Forelimb muscle (tissue), 1 donor: Measurements from ENCODE around the gene LRRC75A. TPM values are rescaled to one million over a fixed set of nuclear protein-coding genes. Genes with fewer than 3 reads are reported as not detected.
"Not testable (repeated sequence)": the region's sequence is repeated elsewhere in the genome, so short reads cannot be mapped to it uniquely, and the experiment has no call there.

Source experiments
- DNase-seq: peaks from one replicate; pipeline ENCODE4 v3.0.0-alpha.2; 2013; ENCODE audit warnings: low read depth
- polyA plus RNA-seq: library from polyadenylated mRNA; unstranded; fragments of 120-200 nt; gene quantifications from one replicate; pipeline ENCODE4 v1.2.1, GENCODE V29; 2013; ENCODE audit not compliant: insufficient read length

The LRRC75A gene, protein sequence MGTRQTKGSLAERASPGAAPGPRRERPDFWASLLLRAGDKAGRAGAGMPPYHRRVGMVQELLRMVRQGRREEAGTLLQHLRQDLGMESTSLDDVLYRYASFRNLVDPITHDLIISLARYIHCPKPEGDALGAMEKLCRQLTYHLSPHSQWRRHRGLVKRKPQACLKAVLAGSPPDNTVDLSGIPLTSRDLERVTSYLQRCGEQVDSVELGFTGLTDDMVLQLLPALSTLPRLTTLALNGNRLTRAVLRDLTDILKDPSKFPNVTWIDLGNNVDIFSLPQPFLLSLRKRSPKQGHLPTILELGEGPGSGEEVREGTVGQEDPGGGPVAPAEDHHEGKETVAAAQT
- 6.3 TPM for polyA plus RNA-seq

DNA sequence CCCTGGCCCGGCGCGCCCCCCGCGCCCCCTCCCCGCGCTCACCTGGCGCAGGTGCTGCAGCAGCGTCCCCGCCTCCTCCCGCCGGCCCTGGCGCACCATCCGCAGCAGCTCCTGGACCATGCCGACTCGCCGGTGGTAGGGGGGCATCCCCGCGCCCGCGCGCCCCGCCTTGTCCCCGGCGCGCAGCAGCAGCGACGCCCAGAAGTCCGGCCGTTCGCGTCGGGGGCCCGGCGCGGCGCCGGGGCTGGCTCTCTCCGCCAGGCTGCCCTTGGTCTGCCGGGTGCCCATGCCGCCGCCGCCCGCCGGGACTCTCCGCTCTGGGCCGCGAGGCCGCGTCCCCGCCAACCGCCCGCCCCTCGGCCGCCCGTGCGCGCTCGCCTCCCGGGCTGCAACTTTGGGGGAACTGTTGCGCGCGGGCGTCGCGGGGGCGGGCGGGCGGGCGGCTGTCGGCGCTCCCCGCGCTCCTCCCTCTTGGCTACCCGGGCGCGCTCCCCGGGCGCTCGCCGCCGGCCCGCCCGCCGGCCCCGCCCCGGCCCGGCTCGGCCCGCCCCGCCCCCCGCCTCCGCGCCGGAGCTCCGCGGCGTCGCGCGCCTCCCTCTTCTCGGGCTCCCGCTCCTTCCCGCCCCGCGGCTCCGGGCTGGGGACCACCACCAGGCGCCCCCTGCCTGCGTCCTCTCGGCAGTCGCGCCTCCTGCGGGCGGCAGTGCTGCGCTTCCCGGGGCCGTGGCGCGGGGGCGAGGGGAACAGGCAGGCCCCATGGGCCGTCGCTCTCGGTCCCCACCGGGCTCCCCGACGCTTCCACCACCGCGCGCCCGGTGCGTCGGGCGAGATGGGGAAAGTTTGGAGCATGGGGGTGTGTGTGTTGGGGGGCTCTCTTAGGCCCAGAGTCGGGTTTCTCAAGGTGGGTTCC is at the start of gene LRRC75A:
LRRC75A (minus strand) TSS at position 491 of the 910 bp plus-strand sequence; CDS start at position 288, 203 bp downstream.
- no peak for DNase-seq

DNA sequence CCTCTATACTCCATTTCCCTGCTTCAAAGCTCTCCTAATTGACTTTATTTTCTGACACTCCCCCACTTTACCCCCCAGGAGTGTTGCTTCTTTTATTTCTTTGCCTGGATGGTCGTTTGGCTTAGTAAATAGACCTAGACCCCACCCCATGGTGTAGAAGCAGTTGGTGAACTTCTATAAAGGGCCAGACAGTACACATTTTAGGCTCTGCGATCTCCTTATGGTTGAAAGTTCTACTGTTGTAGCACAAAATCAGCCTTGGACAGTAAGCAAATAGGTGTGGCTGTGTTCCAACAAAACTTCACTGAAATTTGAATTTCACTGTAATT is 45.1 kb upstream of the LRRC75A start:
- no peak for DNase-seq

DNA sequence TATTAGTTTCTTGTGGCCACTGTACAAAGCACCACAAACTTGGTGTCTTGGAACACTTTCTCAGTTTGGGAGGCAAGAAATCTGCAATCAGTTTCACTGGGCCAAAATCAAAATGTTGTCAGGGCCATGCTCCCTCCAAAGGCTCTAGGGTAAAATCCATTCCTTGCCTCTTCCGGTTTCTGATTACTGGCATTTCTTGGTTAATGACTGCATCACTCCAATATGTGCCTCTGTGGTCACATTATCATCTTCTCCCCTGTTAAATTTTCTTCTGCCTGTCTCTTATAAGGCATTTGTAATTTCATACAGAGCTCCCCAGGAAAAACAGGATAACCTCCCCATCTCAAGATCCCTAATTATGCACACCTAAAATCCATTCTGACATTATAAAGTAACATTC is 42.2 kb upstream of the LRRC75A start:
- no peak for DNase-seq

DNA sequence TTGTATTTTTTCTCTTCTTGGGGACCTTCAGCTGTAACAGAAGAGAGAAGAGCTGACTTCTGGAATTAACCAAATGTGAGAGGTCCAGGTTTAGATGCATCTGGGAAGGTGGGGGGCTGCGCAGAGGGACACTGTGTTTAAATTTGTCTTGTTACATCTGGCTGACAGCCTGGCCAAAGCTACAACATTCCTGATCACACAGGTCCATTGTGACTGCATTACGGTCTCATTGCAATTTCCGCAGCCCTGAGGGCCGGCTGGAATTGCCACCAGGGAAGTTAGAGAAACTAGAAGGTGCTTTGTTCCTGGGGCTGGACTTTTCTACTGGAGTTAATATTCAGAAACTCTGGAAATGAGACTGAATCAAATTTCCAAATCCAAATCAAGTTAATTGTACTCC is 37.9 kb upstream of the LRRC75A start:
- DNase-seq: no peak

DNA sequence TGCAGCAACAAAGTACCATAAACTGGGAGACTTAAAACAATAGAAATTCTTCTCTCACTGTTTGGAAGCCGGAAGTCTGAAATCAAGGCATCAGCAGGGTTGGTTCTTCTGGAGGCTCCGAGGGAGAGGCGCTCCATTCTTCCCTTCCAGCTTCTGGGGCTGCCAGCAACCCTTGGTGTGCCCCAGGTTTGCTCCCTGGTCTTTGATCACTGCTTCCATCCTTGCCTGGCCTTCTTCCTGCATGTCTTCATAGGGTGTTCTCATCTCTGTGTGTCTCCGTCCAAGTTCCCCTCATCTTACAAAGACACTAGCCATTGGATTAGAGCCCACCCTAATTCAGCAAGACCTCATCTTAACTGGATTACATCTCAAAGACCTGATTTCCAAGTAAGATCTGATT is 35.3 kb upstream of the LRRC75A start:
- no peak for DNase-seq

DNA sequence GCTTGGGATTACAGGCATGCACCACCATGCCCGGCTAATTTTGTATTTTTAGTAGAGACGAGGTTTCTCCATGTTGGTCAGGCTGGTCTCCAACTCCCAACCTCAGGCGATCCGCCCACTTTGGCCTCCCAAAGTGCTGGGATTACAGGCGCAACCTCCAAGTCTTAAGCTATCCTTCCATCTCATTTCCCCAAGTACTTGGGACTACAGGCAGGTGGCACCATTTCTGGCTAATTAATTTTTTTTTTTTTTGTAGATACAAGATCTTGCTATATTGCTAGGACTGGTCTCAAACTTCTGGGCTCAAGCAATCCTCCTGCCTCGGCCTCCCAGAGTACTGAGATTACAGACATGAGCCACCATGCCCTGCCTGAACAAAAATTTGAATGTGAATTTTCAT is 33.6 kb upstream of the LRRC75A start:
- DNase-seq: not testable (repeated sequence)

DNA sequence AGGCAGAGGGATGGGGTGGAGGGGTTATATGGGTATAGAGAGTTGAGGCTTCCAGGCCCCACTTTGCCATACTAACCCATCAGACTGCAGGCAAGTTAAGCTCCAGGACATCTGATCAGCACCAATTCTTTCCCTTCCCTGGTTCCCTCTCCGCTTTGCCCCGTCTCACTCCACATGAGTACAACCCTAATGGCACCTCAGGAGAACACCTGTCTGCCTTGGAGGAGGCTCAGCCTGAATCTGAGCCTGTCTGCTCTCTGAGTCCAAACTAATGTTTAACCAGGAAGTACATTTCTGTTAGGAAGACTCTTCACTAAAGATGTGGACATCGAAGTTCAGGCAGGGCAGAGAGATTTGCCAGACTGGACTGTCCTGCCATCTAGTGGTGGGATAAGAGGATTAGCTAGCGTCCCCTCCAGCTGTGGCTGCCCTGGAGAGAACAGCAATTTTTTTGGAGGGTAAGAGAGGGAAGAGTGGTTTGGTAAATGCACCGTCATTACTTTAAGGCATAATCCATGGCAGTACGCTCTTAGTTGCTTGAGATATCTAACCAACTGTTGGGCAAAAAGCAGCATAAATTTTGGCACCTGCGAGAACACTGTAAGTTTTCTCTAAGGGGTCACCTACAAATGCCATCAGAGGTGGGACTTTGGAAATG is 29.2 kb upstream of the LRRC75A start:
- DNase-seq: peak; percentile 85

DNA sequence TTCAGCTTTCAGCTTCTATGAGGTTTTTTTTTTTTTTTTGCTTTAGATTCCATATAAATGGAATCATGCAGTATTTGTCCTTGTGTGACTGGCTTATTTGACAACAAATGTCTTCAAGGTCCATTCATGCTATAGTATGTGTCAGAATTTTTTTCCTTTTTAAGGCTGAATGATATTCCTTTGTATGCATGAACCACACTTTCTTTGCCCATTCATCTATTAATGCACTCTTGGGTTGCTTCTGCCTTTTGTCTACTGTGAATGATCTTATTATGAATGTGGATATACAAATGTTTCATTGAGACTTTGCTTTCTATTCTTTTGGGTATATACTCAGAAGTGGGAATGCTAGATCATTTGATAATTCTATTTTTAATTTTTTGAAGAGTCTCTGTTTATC is 27.0 kb upstream of the LRRC75A start:
- no peak for DNase-seq

DNA sequence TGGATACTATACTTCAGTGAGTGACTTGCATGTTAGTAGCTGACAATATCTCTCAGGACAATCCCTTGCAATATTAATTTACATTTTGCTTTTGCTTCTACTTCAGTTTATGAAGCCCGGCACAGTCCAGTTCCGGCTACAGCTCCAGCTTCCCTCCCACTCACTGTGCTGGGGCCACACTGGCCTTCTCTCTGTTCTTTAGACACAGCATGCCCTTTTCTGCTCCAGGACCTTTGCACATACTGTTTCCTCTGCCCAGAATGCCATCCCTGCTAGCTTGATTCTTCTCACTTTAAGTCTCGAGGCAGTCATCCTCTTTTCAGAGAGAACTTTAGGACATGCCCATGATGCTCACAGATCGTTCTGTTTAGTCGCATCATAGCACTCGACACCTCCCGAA is 25.5 kb upstream of the LRRC75A start:
- no peak for DNase-seq

DNA sequence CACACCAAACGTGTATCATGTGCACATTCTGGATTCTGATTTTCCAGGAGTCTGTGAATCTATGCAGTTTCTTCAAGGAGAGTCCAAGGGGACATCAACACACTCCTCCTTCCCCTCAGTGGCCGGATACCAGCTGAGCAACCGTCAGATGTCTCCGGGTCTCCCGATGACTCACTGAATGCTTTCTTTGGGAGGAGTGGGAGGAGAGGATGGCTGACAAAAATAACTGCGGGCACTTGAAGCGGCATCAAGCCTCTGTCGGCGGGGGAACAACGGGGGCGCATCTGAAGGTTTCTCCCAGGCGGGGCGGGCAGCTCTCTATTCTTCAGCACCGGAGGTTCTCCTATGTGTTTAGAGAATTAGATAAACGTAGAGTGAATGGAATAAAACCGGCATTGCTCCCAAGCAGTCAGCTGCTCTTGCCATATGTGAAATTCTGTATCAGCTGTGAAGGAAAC is 24.6 kb upstream of the LRRC75A start:
- no peak for DNase-seq

DNA sequence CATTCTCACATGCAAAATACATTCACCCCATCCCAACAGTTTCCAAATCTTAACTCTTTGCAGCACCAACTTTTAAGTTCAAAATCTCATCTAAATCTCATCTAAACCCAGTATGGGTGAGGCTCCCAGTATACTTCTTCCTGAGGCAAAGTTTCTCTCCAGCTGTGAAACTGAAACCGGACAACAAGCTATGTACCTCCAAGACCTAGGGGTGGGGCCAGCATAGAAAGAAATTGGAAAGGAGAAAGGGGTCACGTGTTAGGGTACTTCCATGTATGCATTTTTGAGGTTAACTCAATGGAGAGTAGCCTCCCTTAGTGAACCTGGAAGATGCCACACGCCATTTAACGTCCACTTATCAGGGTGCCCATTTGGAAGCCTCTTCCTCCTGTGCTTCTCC is 23.9 kb upstream of the LRRC75A start:
- DNase-seq: no peak

DNA sequence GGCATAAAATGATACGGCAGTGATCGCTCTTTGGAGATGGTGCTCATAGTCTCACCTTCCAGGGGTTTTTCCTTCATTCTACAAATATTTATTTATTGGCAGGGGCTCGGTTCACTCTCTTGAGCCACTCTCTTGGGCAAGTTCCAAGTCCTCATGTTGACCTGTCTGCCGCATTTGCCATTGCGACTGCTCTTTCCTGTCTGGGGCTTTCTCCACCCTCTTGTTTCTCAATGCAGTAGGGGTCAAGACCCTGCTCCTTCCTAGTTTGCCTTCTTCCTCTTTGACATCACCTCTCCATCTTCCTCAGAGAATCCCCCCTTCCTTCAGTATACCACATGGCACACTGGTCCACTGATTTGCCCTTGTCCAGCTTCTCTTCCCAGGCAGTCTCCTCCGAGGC is 21.9 kb upstream of the LRRC75A start:
- no peak for DNase-seq

DNA sequence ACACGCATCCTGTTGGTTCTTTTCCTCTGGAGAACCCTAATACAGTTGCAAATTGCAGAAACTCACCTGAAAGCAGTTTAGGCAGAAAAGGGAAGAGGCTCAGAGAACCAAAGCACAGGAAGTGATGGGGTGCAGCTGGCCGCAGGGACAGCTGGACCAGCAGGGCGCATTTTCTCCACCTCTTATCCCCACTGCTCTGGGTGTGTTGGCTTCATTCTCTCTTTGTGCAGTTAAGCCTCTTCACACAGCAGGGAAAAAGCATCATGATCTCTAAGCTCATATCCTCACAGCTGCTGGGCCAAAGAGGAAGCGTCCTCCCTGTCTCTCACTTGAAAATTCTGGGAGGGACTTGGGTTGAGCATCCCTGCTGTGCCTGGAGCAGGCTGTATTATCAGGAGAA is 20.0 kb upstream of the LRRC75A start:
- DNase-seq: no peak

DNA sequence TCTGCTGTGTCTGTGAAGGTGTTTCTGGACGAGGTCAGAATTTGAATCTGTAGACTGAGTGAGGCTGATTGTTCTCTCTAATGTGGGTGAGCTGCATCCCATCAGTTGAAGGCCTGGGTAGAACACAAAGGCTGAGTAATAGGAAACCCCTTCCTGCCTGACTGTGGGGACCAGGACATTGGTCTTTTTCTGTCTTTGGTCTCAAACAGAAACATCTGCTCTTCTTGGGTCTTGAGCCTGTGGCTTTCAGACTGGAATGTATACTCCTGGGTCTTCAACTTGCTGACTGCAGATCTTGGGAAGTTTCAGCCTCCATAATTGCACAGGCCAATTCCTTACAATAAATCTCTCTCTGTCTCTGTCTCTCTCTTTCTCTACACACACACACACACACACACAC is 19.6 kb upstream of the LRRC75A start:
- DNase-seq: no peak

DNA sequence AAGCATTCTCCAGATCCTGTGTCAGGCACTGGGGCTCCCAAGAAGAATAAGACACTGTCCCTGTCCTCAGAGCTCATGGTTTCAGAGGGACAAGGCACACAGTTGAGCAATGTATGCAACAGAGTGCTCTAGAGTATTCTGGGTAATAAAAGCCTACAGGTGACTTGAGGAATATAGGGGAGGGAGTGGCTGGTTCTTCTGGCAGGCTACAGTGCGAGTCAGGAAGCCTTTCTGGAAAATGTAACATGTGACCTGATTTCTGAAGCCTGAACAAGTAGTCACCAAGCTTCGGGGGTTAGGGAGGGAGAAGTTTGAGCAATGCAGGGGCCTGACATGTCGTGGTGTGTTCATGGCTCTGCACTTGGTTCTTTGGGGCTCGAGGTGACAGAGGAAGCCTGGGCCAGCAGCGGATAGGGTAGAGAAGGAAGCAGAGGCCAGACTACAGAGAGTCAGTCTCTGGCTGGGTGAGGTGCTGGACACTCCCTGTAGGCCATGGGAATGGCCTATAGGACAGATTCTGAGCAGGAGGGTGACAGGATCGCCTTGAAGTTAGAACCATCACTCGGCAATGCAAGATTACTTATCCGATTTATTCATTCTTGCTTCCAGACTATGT is 16.0 kb upstream of the LRRC75A start:
- DNase-seq: no peak

DNA sequence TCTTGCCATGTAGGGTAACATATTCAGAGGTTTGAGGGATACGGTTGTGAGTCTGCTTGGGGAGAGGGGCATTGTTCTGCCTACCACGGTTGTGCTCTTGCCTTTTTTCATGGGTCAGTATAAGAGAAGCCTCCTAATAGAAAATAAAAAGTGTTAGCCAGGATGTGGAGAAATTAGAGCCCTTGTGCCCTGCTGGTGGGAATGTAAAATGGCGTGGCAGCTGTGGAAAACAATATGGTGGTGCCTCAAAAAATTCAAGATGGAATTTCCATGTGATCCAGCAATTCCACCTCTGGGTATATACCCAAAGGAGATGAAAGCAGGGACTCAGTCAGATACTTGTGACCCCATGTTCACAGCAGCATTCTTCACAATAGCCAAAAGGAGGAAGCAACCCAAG is 14.2 kb upstream of the LRRC75A start:
- no peak for DNase-seq

DNA sequence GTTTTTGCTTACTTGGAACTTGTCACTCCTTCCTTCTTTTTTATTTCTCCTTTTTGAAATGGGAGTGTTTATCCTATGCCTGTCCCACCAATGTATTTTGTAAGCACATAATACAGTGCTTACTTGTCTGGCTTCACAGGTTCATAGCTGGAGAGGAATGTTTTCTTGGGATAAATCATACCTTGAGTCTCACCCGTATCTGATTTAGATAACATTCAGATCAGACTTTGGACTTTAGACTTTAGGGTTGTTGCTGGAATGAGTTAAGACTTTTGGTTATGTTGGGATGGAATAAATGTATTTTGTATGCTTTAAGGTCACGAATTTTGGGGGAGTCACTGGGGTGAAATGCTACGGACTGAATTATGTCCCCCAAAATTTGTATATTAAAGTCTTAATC is 13.0 kb upstream of the LRRC75A start:
- no peak for DNase-seq

DNA sequence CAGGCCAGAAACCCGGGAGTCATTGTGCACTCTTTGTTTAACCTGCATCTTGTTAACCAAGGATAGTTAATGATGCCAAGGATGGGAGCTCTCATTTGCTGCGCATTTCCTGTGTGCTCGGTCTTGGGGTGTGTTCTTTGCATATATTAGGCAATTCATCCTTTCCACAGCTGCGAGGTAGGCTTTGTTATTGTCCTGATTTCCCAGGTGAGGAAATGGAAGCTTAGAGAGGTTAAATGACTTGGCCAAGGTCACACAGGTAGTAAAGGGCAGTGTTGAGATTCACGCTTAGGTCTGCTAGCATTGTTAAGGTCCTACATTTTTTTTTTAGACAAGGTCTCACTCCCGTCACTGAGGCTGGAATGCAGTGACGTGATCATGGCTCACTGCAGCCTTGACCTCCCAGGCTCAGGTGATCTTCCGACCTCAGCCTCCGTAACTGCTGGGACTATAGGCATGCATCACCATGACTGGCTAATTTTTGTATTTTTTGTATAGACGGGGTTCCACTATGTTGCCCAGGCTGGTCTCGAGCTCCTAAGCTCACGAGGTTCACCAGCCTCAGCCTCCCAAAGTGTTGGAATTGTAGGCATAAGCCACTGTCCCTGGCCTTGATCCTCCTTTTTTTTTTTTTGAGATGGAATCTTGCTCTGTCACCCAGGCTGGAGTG is 5.0 kb upstream of the LRRC75A start:
- no peak for DNase-seq

DNA sequence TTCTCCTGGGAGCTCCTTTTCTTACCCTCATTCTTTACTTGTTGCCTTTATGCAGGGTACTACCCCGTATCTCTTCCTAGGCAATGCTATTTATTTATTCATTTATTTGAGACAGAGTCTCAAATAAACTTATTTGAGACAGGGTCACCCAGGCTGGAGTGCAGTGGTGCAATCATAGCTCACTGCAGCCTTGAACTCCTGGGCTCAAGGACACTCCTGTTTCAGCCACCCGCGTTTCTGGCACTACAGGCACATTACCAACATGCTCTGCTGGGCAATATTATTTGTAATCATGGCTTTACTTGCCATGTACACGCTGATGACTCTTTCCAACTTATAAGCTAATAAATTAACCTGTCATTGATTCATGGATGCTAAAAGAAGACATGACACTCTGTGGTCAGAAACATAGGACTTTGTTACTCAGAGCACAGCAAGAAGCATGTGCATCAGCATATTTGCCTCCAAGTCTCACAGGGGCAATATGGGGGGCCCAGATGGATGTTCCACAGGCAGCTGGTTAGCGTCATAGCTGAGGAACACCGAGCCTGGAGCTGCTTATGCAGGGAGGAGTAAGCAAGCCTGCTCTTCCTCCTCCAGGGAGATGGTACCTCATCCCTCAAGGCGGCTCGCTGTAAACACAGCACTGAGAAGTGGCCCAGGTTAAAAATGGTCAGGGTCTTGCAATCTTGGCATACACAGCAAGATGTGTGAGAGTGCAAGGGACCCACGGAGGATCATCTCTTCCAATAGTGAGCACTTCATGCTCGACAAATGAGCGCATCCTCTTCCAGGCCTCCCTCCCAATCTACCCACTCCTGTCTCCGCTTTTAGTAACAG is 4.2 kb upstream of the LRRC75A start:
- no peak for DNase-seq

DNA sequence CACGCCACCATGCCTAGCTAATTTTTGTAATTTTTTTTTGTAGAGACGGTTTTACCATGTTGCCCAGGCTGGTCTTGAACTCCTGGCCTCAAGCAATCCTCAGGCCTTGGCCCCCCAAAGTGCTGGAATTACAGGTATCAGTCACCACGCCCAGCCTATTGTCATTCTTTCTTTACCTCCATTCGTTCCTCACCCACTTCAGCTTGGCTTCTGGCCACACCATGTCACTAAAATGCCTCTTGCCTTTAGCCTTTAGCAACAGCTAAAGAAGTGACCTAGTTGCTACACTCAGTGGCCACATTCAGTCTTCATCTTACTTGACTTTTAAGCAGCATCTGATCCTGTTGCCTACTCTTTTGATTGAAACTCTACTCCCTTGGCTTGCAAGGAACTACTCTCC is 3.6 kb upstream of the LRRC75A start:
- DNase-seq: no peak

DNA sequence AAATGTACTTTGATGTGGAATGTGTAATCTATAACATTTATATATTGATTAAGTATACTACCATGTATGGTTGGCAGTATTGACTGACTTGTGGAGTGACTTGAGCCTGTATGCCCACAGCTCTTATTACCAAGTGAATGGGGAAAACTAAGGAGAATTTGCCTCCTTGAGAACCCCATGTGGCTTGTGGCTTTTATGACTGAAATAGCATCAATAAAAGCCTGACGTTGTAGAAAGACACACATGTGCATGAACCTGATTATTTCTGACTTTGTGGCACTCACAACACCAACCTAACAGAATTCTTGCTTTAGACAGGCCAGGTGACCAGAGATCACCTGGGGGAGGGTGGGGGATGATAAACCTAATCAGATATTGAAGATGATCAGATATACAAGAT is 2.1 kb upstream of the LRRC75A start:
- DNase-seq: no peak
